DMS153 treated with DMSO at 0.1 percent for 48 hours (cell line): ENCODE data around the gene OR4K2.
A peak's percentile ranks its signal among the peaks of the same experiment; 100 is the strongest.
"Not testable (repeated sequence)": the region's sequence is repeated elsewhere in the genome, so short reads cannot be mapped to it uniquely, and the experiment has no call there.

Experiments
- DNase-seq: peaks from one replicate; lab custom pipeline; 2025; ENCODE audit not compliant: unreplicated experiment; lab: John Stamatoyannopoulos, UW

Gene OR4K2

GRCh38 chr14:19874842-19875241 is at the start of gene OR4K2:
Gene OR4K2, plus strand, starts transcription at chr14:19875142. Its CDS starts 1,126 bp downstream, at chr14:19876268.
- no peak for DNase-seq

- DNase-seq = not testable (repeated sequence)
Measured at GRCh38 chr14:19827626-19828244, 47.2 kb upstream of the OR4K2 start.

- DNase-seq = no peak
Measured at GRCh38 chr14:19828314-19828713, 46.6 kb upstream of the OR4K2 start.

- not testable (repeated sequence) for DNase-seq
Measured at GRCh38 chr14:19834203-19834848, 40.6 kb upstream of the OR4K2 start.

- no peak for DNase-seq
Measured at GRCh38 chr14:19838433-19838832, 36.5 kb upstream of the OR4K2 start.

GRCh38 chr14:19851365-19851764 is 23.6 kb upstream of the OR4K2 start:
- DNase-seq = no peak

- DNase-seq = not testable (repeated sequence)
Measured at GRCh38 chr14:19866061-19866669, 8.8 kb upstream of the OR4K2 start.

GRCh38 chr14:19873178-19873577 is 1.8 kb upstream of the OR4K2 start:
- DNase-seq = peak; percentile 6

- no peak for DNase-seq
Measured at GRCh38 chr14:19878029-19878642, 3.2 kb downstream of the OR4K2 start.

GRCh38 chr14:19895282-19895681 is 20.3 kb downstream of the OR4K2 start:
- DNase-seq = no peak

- DNase-seq = no peak
Measured at GRCh38 chr14:19900999-19901398, 26.1 kb downstream of the OR4K2 start.

GRCh38 chr14:19902409-19902808 is 27.5 kb downstream of the OR4K2 start:
- no peak for DNase-seq

GRCh38 chr14:19906665-19907064 is 31.7 kb downstream of the OR4K2 start:
- DNase-seq = no peak

GRCh38 chr14:19911114-19911513 is 36.2 kb downstream of the OR4K2 start:
- no peak for DNase-seq

- no peak for DNase-seq
Measured at GRCh38 chr14:19917243-19917642, 42.3 kb downstream of the OR4K2 start.

GRCh38 chr14:19917955-19918518 is 43.1 kb downstream of the OR4K2 start:
- DNase-seq = no peak

- no peak for DNase-seq
Measured at GRCh38 chr14:19918553-19919264, 43.8 kb downstream of the OR4K2 start.

- DNase-seq = no peak
Measured at GRCh38 chr14:19920021-19920657, 45.2 kb downstream of the OR4K2 start, which contains the start of gene OR4K5. Gene OR4K5, plus strand, starts transcription at chr14:19920607. Its CDS starts 0 bp downstream, at chr14:19920607.

- no peak for DNase-seq
Measured at GRCh38 chr14:19930617-19931016, 55.7 kb downstream of the OR4K2 start, which contains the start of gene OR4K1. Gene OR4K1, plus strand, starts transcription at chr14:19930917. Its CDS starts 4,750 bp downstream, at chr14:19935667.
